ELF-1 (cell line): ENCODE measurements around the gene SUMO3.

ENCODE experiments used
- DNase-seq: peaks from one replicate; pipeline ENCODE4 v3.0.0-alpha.2; 2016; ENCODE audit warnings: low read depth, low spot score

SUMO3 gene

GRCh38 chr21:44817914-44818639 lies at the start of gene SUMO3:
TSS of gene SUMO3 (minus strand) at chr21:44818062. CDS start at chr21:44817968, 94 bp downstream.
- peak; percentile 86 for DNase-seq

- DNase-seq = no peak
Measured at GRCh38 chr21:44867464-44867863, 49.6 kb upstream of the SUMO3 start.

GRCh38 chr21:44866780-44867179 lies 48.9 kb upstream of the SUMO3 start:
- peak; percentile 67 for DNase-seq

GRCh38 chr21:44865561-44866280 lies 47.9 kb upstream of the SUMO3 start:
- DNase-seq = no peak

- DNase-seq = no peak
Measured at GRCh38 chr21:44862869-44863685, 45.2 kb upstream of the SUMO3 start.

- DNase-seq = no peak
Measured at GRCh38 chr21:44858791-44859190, 40.9 kb upstream of the SUMO3 start.

- no peak for DNase-seq
Measured at GRCh38 chr21:44858291-44858690, 40.4 kb upstream of the SUMO3 start.

- no peak for DNase-seq
Measured at GRCh38 chr21:44857127-44857892, 39.4 kb upstream of the SUMO3 start.

- DNase-seq = no peak
Measured at GRCh38 chr21:44856131-44856530, 38.3 kb upstream of the SUMO3 start.

- no peak for DNase-seq
Measured at GRCh38 chr21:44855572-44855971, 37.7 kb upstream of the SUMO3 start.

GRCh38 chr21:44854664-44855446 lies 37.0 kb upstream of the SUMO3 start:
- no peak for DNase-seq

GRCh38 chr21:44854391-44854663 lies 36.5 kb upstream of the SUMO3 start:
- no peak for DNase-seq

- DNase-seq = no peak
Measured at GRCh38 chr21:44853601-44854390, 35.9 kb upstream of the SUMO3 start.

- DNase-seq = no peak
Measured at GRCh38 chr21:44850905-44851657, 33.2 kb upstream of the SUMO3 start.

GRCh38 chr21:44850208-44850800 lies 32.4 kb upstream of the SUMO3 start:
- DNase-seq = no peak

GRCh38 chr21:44849616-44850130 lies 31.8 kb upstream of the SUMO3 start:
- no peak for DNase-seq

GRCh38 chr21:44848821-44849521 lies 31.1 kb upstream of the SUMO3 start:
- DNase-seq = no peak
